GM12878 (cell line): Measurements from ENCODE around the gene CARMIL3. TPM values are rescaled to one million over a fixed set of nuclear protein-coding genes. Genes with fewer than 3 reads are reported as not detected.

Source experiments
- ATAC-seq: fragments of 200-7000 bp; cut with Tn5 transposase; 3 replicates; pipeline ENCODE4 v1.9.1; 2020; ENCODE audit warnings: mild to moderate bottlenecking, moderate library complexity
- BruUV-seq: library from RNA; stranded (reverse); fragments of 400-500 nt; replicated peaks from 2 replicates; lab custom pipeline; 2021; lab: Mats Ljungman, UMichigan
- CTCF ChIA-PET: fragments of 300-600 bp; sonication (Branson Sonifier 250); formaldehyde crosslinking; extraction: SDS; loops from one replicate; lab custom pipeline; 2021; ENCODE audit warnings: inconsistent platforms; lab: Yijun Ruan, JAX
- POLR2A ChIA-PET: fragments of 350-600 bp; formaldehyde crosslinking; extraction: SDS; loops from one replicate; lab custom pipeline; 2021; ENCODE audit warnings: inconsistent platforms; lab: Charles Lee
- RAD21 ChIA-PET: fragments of 300-600 bp; sonication (Branson Sonifier 250); formaldehyde crosslinking; loops from one replicate; lab custom pipeline; 2023; ENCODE audit warnings: antibody characterized with exemption; ENCODE audit not compliant: unreplicated experiment; lab: Charles Lee
- SMC1A ChIA-PET: fragments of 300-600 bp; sonication (Branson Sonifier 250); formaldehyde crosslinking; loops from one replicate; lab custom pipeline; 2023; ENCODE audit not compliant: unreplicated experiment, uncharacterized antibody; lab: Charles Lee
- DNase-seq: peaks from one replicate; pipeline ENCODE4 v3.0.0-alpha.2; 2011; ENCODE audit warnings: low read depth, low spot score
- FAIRE-seq: peaks from 3 replicates; lab custom pipeline; 2011; peaks lifted over from hg19 to GRCh38; lab: Jason Lieb, UNC
- H2AFZ ChIP-seq: 2 replicates; pipeline ENCODE4 v1.6.0; 2011; ENCODE audit warnings: low read depth, low read length, control low read depth; ENCODE audit not compliant: control insufficient read depth
- H3K27ac ChIP-seq: 2 replicates; pipeline ENCODE4 v1.5.1; 2011; ENCODE audit warnings: control low read depth; ENCODE audit not compliant: control insufficient read depth, insufficient read depth
- H3K27me3 ChIP-seq, 2 experiments: replicated peaks in 1 of 2; 2 replicates each; pipeline versions ENCODE4 v1.6.0 to v1.6.1; 2011; ENCODE audit warnings: low read length in 1 of 2; ENCODE audit not compliant: control insufficient read depth in 2 of 2, insufficient read depth in 2 of 2
- H3K36me3 ChIP-seq, 2 experiments: 2 replicates each; pipeline ENCODE4 v1.5.1; 2011; ENCODE audit warnings: low read length in 1 of 2; ENCODE audit not compliant: control insufficient read depth in 2 of 2, insufficient read depth in 2 of 2
- H3K4me1 ChIP-seq: 2 replicates; pipeline ENCODE4 v1.6.1; 2011; ENCODE audit warnings: mild to moderate bottlenecking, low read length, moderate library complexity, mixed read lengths; ENCODE audit not compliant: control insufficient read depth, insufficient read depth
- H3K4me2 ChIP-seq: 2 replicates; pipeline ENCODE4 v1.6.0; 2011; ENCODE audit warnings: control low read depth; ENCODE audit not compliant: control insufficient read depth, insufficient read depth
- H3K4me3 ChIP-seq: fragments of 200-600 bp; sonication (generic); 2 replicates; pipeline ENCODE4 v1.5.1; 2016
- H3K79me2 ChIP-seq: 2 replicates; pipeline ENCODE4 v1.6.0; 2011; ENCODE audit warnings: low read length; ENCODE audit not compliant: control insufficient read depth, insufficient read depth
- H3K9ac ChIP-seq: 2 replicates; pipeline ENCODE4 v1.8.0; 2011; ENCODE audit warnings: low read length, control low read depth, mixed read lengths; ENCODE audit not compliant: control insufficient read depth, insufficient read depth
- H3K9me3 ChIP-seq: replicated peaks from 3 replicates; pipeline ENCODE4 v1.5.1; 2011; ENCODE audit warnings: mild to moderate bottlenecking, low read length; ENCODE audit not compliant: control insufficient read depth, insufficient read depth
- H4K20me1 ChIP-seq: 2 replicates; pipeline ENCODE4 v1.6.0; 2011; ENCODE audit not compliant: control insufficient read depth, insufficient read depth
- ASH2L ChIP-seq: fragments of 300-600, 200-600 bp; sonication (generic); IDR thresholded peaks from 2 replicates; pipeline ENCODE4 v1.6.1; 2017; ENCODE audit warnings: low read depth, mild to moderate bottlenecking, borderline replicate concordance
- BCLAF1 ChIP-seq: fragments of 450-650 bp; IDR thresholded peaks from 2 replicates; pipeline ENCODE4 v1.6.1; 2017; ENCODE audit warnings: antibody characterized with exemption, mild to moderate bottlenecking, moderate library complexity
- E2F8 ChIP-seq: fragments of 450-650 bp; IDR thresholded peaks from 2 replicates; pipeline ENCODE4 v1.6.1; 2018; ENCODE audit warnings: mild to moderate bottlenecking, low read depth, moderate library complexity; ENCODE audit not compliant: partially characterized antibody
- FOXK2 ChIP-seq: fragments of 450-650 bp; IDR thresholded peaks from 2 replicates; pipeline ENCODE4 v1.6.1; 2017; ENCODE audit warnings: mild to moderate bottlenecking, moderate library complexity
- LARP7 ChIP-seq: fragments of 450-650 bp; IDR thresholded peaks from 2 replicates; pipeline ENCODE4 v1.6.1; 2017; ENCODE audit warnings: mild to moderate bottlenecking
- MYB ChIP-seq: fragments of 150-350 bp; IDR thresholded peaks from 2 replicates; pipeline ENCODE4 v1.6.1; 2014; ENCODE audit warnings: mild to moderate bottlenecking, low read depth, low read length, borderline replicate concordance
- MYC ChIP-seq: IDR thresholded peaks from 2 replicates; pipeline ENCODE4 v1.6.1; 2011; ENCODE audit warnings: mild to moderate bottlenecking, low read length, moderate library complexity, inconsistent platforms; ENCODE audit not compliant: insufficient read depth, insufficient replicate concordance, insufficient read length, severe bottlenecking
- POU2F2 ChIP-seq: IDR thresholded peaks from 3 replicates; pipeline ENCODE4 v1.6.1; 2011; ENCODE audit warnings: low read depth, mild to moderate bottlenecking, low read length, borderline replicate concordance
- RCOR1 ChIP-seq: conservative IDR thresholded peaks from 2 replicates; pipeline ENCODE4 v1.6.1; 2012; ENCODE audit warnings: low read depth, low read length, improper control_type of control experiment
- RELA ChIP-seq: fragments of 450-650 bp; IDR thresholded peaks from 2 replicates; pipeline ENCODE4 v1.8.0; 2014; ENCODE audit warnings: borderline replicate concordance; ENCODE audit not compliant: partially characterized antibody
- SMAD5 ChIP-seq: IDR thresholded peaks from 2 replicates; pipeline ENCODE4 v1.6.1; 2016; ENCODE audit warnings: antibody characterized with exemption, low read depth
- YBX1 ChIP-seq: fragments of 450-650 bp; IDR thresholded peaks from 2 replicates; pipeline ENCODE4 v1.6.1; 2016; ENCODE audit warnings: antibody characterized with exemption
- ZNF217 ChIP-seq: fragments of 450-650 bp; IDR thresholded peaks from 2 replicates; pipeline ENCODE4 v1.6.1; 2017; ENCODE audit warnings: antibody characterized with exemption, mild to moderate bottlenecking
- ZNF274 ChIP-seq: IDR thresholded peaks from one replicate; pipeline ENCODE4 v1.8.0; 2011; ENCODE audit not compliant: insufficient read length, insufficient read depth
- WGBS: methylation state at CpG from one replicate; pipeline ENCODE4 v1.1.6; 2016; ENCODE audit warnings: low lambda C conversion rate; ENCODE audit not compliant: insufficient replicate concordance, insufficient coverage; ENCODE audit errors: missing lambda C conversion rate; 5-methylcytosine and 5-hydroxymethylcytosine counted together
- in situ Hi-C: fragments of 300-500 bp; cut with MboI; formaldehyde crosslinking; loops from 9 replicates; pipeline ENCODE4 v1.14.3; 2018; ENCODE audit warnings: mixed read lengths
- intact Hi-C: fragments of 100-400 bp; cut with micrococcal nuclease; formaldehyde crosslinking; loops from one replicate; pipeline ENCODE4 v1.14.2; 2022; ENCODE audit not compliant: unreplicated experiment
- polyA plus RNA-seq, 11 experiments: library from polyadenylated mRNA; depleted of rRNA in 4 of 11; unstranded in 6 of 11; stranded (reverse) in 5 of 11; fragments of >200 nt; fragmentation: Nextera tagmentation in 4 of 11; fragmentation: Illumina TruSeq in 1 of 11; extraction: Ambion mirVana in 4 of 11; extraction: Trizol in 1 of 11; gene quantifications; 1 replicate in 1 of 11; 2 replicates in 10 of 11; pipeline versions ENCODE4 v1.2.1 to v1.2.3, GENCODE V29; 2011 to 2016; ENCODE audit warnings: inconsistent platforms in 2 of 11, missing spikeins in 2 of 11, low read depth in 1 of 11
- total RNA-seq, 4 experiments: library from RNA; depleted of rRNA in 3 of 4; stranded (reverse); fragments of >200 nt in 3 of 4; fragmentation: Illumina TruSeq in 1 of 4; extraction: Trizol in 1 of 4; gene quantifications; 2 replicates each; pipeline versions ENCODE4 v1.2.1 to v1.2.3, GENCODE V29; 2013 to 2021
- TF ChIP-seq, protein P1 (sequence below): fragments of 450-650 bp; IDR thresholded peaks from 2 replicates; pipeline ENCODE4 v1.6.1; 2016; ENCODE audit warnings: mild to moderate bottlenecking
- TF ChIP-seq, protein P2 (sequence below): IDR thresholded peaks from 2 replicates; pipeline ENCODE4 v1.6.1; 2011; ENCODE audit warnings: mild to moderate bottlenecking, low read depth, low read length, moderate library complexity; ENCODE audit not compliant: insufficient replicate concordance

The CARMIL3 gene
- total and polyA plus RNA-seq, 10 of the 15 experiments (the other 5 are each of a cell fraction or from before 2014, with no cell fraction given): 0.09 to 0.32 (median 0.25) TPM; not detected in 3

GRCh38 chr14:24079491-24080141 lies 27.8 kb downstream of the CARMIL3 start:
- Histone ChIP-seq H2AFZ (no peak overlapping the region), H3K79me2 (no peaks in the 10 kb centered on the region), H3K36me3 (no peaks in the 10 kb centered on the region), H3K4me1 (peaks cover 28% of the 10 kb centered on the region), H3K4me3 (no peak overlapping the region), H3K9ac (no peak overlapping the region), H4K20me1 (no peaks in the 10 kb centered on the region), H3K27me3 (no peaks in the 10 kb centered on the region), H3K27ac (no peak overlapping the region), H3K9me3 (no peaks in the 10 kb centered on the region), H3K4me2 (no peak overlapping the region)
- ChIA-PET RAD21 (interaction anchor here (0.8 to 4.6 kb wide), 5 partner anchors 13 to 218 kb away, joined by 3 to 39 read pairs (median 6); partner anchors contain the start of gene PCK2), SMC1A (interaction anchor here (0.7 to 5.2 kb wide), 10 partner anchors 11 to 228 kb away, joined by 3 to 51 read pairs (median 4); partner anchors contain the start of genes CIDEB, DCAF11, IRF9 and MDP1), CTCF (interaction anchor here (2.2 to 4.9 kb wide), 4 partner anchors 13 to 29 kb away, joined by 8 to 71 read pairs (median 39); partner anchors contain the start of gene PCK2), POLR2A (interaction anchor here (1.0 to 4.2 kb wide), 6 partner anchors 11 to 116 kb away, joined by 3 to 33 read pairs (median 4); partner anchors contain the start of genes PCK2, PSME2, RNF31 and TM9SF1)
- FAIRE-seq (no peak), ATAC-seq (no peak), DNase-seq (no peak)
- 84% methylated on average over 3 of the region's 9 CpGs for WGBS
- intact Hi-C loops: no loop called here
- in situ Hi-C loops: no loop called here
- no TSS peak for BruUV-seq
- TF ChIP-seq FOXK2 (no peak), RELA (no peak), E2F8 (no peak), RCOR1 (no peak), ASH2L (no peak), ZNF217 (no peak), MYB (no peak), SMAD5 (no peak), POU2F2 (no peak), LARP7 (no peak), BCLAF1 (no peak), MYC (no peak), ZNF274 (no peak), YBX1 (no peak)
- TF ChIP-seq, protein P1, sequence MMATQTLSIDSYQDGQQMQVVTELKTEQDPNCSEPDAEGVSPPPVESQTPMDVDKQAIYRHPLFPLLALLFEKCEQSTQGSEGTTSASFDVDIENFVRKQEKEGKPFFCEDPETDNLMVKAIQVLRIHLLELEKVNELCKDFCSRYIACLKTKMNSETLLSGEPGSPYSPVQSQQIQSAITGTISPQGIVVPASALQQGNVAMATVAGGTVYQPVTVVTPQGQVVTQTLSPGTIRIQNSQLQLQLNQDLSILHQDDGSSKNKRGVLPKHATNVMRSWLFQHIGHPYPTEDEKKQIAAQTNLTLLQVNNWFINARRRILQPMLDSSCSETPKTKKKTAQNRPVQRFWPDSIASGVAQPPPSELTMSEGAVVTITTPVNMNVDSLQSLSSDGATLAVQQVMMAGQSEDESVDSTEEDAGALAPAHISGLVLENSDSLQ: no peak
- TF ChIP-seq, protein P2, sequence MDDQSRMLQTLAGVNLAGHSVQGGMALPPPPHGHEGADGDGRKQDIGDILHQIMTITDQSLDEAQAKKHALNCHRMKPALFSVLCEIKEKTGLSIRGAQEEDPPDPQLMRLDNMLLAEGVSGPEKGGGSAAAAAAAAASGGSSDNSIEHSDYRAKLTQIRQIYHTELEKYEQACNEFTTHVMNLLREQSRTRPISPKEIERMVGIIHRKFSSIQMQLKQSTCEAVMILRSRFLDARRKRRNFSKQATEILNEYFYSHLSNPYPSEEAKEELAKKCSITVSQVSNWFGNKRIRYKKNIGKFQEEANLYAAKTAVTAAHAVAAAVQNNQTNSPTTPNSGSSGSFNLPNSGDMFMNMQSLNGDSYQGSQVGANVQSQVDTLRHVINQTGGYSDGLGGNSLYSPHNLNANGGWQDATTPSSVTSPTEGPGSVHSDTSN: no peak
